ENCODE results near the gene SLC27A6.
"Not testable (repeated sequence)": the region's sequence is repeated elsewhere in the genome, so short reads cannot be mapped to it uniquely, and the experiment has no call there.

SLC27A6 gene, protein sequence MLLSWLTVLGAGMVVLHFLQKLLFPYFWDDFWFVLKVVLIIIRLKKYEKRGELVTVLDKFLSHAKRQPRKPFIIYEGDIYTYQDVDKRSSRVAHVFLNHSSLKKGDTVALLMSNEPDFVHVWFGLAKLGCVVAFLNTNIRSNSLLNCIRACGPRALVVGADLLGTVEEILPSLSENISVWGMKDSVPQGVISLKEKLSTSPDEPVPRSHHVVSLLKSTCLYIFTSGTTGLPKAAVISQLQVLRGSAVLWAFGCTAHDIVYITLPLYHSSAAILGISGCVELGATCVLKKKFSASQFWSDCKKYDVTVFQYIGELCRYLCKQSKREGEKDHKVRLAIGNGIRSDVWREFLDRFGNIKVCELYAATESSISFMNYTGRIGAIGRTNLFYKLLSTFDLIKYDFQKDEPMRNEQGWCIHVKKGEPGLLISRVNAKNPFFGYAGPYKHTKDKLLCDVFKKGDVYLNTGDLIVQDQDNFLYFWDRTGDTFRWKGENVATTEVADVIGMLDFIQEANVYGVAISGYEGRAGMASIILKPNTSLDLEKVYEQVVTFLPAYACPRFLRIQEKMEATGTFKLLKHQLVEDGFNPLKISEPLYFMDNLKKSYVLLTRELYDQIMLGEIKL

DNA sequence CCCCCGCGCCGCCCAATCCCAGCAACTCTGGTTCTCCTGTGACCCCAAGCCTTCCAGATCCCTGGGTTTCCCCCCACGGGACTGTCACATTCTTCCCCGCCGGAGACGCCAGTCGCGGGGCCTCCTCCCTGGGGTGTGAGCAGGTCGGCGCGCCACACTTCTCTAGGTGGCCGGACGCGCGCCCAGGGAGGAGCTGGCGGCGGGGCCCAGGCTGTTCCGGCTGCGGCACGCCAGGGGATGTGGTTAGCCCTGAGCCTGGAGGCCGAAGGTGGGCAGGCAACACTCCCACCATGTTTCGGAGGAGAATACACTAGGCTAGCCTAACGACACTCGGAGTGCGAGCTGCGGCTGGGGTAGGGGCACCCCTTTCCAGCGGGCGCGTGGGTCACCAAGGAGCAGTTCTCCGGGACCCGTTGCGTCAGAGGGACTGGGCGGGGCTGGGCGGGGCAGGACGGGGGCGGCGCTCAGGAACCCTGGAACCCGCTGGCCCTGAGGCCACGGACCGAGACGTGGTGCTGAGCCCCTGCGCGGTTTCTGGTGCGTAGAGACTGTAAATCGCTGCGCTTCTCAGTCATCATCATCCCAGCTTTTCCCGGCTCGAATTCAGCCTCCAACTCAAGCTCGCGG, at the start of gene SLC27A6:
SLC27A6 (plus strand) TSS at position 478 of the 627 bp plus-strand sequence. CDS start 650 bp downstream, outside the sequence.
- no peak for DNase-seq (ENCODE audit: low read depth in 2 of 2)

DNA sequence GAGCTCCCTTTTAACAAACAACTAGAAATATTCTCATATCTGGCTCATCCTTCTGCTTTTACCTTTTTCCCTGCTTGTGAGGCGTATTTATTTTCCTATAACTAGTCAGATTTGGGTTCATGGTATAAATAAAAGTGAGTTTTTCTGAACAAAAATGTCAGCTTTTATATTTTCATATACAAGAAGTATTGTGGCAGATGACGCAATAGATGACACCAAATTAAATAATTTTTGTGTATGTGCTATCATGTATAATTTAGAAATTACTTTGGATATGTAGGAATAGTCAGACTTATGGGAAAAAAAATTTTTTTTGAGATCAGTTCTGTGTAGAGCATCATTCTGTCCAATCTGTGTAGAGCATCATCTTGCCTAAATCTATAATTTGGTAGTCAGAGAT, 45.7 kb upstream of the SLC27A6 start:
- DNase-seq (ENCODE audit: low read depth in 2 of 2), result no peak

DNA sequence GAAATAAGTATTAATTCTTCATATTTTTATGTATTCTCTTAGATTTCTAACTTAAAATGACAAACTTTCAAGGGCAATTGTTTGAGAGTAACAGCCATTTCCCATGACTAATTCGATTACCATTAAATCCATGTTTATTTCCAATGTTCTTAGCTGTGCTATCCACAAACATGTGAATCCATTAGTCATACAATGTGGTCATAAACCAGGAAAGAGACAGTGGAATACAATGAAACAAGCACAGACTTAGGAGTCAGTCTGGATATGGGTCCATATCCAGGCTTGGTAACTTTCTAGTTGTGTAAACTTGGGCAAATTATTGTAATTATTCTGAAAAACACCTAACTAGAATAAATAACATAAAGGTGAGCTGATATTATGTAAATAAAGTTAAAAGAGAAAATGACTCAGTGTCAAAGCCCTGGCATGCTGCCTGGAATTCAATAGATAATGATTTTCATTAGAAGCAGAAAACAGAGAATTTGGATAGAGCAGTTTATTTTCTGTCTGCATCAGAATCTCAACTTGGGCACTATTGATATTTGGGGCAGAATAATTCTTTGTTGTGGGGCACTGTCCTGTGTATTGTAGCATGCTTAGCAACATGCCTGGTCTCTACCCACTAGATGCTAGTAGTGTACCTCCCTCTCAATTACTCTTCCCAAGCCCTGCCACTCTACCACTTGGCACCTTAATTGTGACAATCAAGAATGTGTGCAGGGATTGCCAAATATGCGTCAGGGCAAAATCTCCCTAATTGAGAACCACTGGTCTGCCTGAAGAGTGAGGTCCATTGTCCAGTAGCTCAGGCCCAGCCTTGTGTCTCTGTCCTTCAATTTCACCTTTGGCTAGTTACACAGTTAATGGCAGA, 44.7 kb upstream of the SLC27A6 start:
- DNase-seq (ENCODE audit: low read depth in 2 of 2), result no peak

DNA sequence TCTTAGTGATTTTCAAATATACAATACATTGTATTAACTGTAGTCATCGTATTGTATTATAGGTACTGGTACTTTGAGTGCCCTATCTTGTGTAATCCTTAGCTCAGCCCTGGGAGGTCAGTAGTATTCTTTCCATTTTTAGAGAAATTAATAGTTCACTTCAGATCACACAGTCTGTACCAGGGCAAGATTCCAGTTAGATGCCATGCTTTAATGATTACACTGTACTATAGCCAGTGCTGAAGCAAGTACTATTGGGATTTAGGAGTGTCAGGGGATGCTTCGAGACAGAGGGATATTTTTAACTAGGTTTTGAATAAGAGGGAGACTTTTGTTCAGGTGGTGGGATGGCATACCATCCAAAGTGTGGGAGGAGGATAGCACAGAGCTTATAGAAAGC, 41.0 kb upstream of the SLC27A6 start:
- no peak for DNase-seq (ENCODE audit: low read depth in 2 of 2)

DNA sequence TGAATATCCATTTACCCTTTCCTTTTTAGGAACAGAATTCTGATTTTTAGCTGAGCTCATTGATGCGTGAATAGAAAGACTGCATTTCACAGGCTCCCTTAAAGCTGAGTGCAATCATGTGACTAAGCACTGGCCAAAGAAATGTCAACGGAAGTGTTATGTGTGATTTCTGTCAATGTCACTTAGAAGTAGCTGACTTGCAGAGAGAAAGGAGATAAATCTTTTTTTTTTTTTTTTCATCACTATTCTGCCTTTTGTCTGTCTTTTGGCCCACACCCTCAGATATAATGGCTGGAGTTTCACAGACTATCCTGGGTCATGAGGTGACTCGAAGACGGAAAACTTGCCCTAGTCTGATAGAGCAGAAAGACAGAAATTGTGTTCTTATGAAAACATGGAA, 39.3 kb upstream of the SLC27A6 start:
- no peak for DNase-seq (ENCODE audit: low read depth in 2 of 2)

DNA sequence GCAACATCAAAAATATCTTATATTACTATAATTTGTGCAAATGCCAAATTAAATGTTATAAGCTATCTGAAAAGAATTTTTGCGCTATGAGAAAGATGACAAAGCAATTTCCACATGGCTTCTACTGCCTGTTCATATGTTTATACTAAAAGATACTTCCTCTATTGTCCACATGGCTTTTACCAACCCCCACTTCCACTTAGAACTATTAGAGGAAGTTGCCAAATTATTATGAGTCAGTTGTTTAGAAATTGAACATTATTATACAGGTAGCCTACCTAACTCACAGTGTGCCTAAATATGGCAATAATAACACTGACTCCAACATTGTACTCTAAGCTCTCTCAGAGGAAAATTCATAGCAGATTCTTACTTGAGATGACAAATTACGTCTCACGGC, 37.6 kb upstream of the SLC27A6 start:
- no peak for DNase-seq (ENCODE audit: low read depth in 2 of 2)

DNA sequence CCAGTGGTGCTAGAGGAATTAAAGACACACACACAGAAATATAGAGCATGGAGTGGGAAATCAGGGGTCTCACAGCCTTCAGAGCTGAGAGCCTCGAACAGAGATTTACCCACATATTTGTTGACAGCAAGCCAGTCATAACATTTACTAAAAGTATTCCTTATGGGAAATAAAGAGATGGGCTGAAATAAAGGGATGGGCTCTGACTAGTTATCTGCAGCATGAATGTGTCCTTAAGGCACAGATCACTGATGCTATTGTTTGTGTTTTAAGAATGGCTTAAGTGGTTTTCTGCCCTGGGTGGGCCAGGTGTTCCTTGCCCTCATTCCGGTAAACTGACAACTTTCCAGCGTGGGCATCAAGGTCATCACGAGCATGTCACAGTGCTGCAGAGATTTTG, 33.1 kb upstream of the SLC27A6 start:
- DNase-seq (ENCODE audit: low read depth in 2 of 2), result not testable (repeated sequence)

DNA sequence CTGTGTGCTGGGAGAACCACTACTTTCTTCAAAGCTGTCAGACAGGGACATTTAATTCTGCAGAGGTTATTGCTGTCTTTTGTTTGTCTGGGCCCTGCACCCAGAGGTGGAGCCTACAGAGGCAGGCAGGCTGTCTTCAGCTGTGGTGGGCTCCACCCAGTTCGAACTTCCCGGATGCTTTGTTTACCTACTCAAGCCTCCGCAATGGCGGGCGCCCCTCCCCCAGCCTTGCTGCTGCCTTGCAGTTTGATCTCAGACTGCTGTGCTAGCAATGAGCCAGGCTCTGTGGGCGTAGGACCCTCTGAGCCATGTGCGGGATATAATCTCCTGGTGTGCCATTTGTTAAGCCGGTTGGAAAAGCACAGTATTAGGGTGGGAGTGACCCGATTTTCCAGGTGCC, 22.2 kb upstream of the SLC27A6 start:
- not testable (repeated sequence) for DNase-seq (ENCODE audit: low read depth in 2 of 2)

DNA sequence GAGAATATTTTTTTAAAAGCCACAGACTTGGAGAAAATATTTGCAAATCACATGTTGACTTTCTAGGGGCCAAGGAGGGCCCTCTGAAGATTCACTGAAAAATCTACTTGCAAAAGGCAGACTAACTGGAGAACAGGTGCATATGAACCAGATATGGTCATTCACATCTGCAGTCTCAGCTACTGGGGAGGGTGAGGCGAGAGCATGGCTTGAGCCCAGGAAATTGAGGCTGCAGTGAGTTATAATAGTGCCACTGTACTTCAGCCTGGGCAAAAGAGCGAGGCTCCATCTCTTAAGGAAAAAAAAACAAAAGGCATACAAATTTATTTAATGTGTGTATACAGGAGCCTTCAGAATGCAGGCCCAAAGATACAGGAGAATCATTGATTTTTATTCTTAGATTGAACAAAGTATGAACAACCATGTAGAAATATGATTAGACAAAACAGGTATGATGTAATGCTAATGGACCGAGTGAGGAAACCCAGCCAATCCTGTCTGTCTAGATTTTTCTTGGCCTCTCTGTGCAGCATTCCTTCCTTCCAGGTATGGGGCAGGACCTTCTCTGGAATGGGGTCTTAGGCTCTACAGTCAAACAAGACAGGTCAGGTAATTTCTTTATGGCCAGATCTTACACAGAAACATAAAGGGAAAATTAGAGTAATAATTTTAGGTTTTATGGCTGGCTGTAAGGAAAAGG, 15.3 kb upstream of the SLC27A6 start:
- DNase-seq (ENCODE audit: low read depth in 2 of 2), result no peak

DNA sequence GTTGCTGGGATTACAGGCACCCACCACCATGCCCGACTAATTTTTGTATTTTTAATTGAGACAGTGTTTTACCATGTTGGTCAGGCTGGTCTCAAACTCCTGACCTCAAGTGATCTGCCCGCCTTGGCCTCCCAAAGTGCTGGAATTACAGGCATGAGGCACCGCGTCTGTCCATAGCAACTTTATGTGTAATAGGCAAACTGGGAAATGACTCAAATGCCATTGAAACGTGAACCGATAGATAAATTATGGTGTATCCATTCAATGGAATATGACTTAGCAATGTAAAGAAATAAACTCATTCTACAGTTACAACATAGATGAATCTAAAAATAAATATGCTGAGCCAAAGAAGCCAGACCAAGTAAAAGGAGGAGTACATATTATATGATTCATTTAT, 14.0 kb upstream of the SLC27A6 start:
- DNase-seq (ENCODE audit: low read depth in 2 of 2), result not testable (repeated sequence)

DNA sequence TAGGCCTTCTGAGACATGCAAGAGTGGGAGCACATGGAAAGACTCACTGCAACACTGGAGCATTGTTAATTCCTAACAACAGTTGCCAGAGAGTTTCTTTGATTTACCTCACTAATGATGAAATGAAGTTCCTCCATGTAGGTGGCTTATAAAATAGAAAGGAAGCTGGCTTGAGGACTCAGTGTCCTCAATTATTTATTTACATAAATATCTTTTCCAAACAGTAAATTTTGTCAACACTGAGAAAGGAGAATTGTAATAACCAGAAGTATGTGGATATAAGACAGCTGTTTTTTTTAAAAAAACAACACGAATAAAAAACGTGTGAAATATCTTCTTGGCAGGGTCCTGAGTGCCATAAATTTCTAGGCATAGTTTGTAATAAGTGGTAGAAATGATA, 9.1 kb upstream of the SLC27A6 start:
- no peak for DNase-seq (ENCODE audit: low read depth in 2 of 2)

DNA sequence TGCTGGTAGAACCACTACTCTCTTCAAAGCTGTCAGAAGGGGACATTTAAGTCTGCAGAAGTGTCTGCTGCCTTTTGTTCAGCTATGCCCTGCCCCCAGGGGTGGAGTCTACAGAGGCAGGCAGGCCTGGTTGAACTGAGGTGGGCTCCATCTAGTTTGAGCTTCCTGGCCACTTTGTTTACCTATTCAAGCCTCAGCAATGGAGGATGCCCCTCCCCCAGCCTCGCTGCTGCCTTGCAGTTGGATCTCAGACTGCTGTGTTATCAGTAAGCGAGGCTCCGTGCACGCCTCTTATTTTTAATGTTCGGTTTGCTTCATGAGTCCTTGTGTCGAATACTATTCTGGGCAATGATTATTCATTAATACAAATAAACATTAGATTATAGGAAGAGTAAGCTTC, 3.1 kb upstream of the SLC27A6 start:
- no peak for DNase-seq (ENCODE audit: low read depth in 2 of 2)

DNA sequence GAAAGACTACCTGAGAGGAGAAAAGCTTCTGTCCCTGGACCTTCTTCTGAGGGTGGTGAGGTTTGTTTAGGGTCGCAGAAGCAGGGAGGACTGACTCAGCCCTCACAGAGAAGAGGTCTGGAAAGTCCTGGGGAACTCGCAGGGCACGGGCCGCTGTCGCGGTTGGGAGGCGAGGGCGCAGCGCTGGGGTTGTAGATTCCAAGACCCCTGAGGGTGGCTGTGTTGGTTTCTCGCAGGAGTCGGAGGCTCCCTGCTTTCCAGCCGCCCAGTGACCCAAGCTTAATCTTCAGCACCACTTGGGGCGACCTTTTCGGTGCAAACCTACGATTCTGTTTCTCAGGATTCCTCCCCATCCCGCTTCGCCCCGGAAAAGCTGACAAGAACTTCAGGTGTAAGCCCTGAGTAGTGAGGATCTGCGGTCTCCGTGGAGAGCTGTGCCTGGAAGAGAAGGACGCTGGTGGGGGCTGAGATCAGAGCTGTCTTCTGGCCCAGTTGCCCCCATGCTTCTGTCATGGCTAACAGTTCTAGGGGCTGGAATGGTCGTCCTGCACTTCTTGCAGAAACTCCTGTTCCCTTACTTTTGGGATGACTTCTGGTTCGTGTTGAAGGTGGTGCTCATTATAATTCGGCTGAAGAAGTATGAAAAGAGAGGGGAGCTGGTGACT, 482 bp downstream of the SLC27A6 start:
- no peak for DNase-seq (ENCODE audit: low read depth in 2 of 2)

DNA sequence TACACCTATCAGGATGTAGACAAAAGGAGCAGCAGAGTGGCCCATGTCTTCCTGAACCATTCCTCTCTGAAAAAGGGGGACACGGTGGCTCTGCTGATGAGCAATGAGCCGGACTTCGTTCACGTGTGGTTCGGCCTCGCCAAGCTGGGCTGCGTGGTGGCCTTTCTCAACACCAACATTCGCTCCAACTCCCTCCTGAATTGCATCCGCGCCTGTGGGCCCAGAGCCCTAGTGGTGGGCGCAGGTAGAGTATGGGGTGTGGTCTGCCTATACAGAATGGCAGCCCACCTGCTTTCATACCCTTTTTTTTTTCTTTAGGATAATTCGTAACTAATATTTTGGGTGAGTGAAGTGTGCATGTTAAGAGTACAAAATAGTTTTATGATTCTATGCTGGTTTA, 1.1 kb downstream of the SLC27A6 start:
- no peak for DNase-seq (ENCODE audit: low read depth in 2 of 2)

DNA sequence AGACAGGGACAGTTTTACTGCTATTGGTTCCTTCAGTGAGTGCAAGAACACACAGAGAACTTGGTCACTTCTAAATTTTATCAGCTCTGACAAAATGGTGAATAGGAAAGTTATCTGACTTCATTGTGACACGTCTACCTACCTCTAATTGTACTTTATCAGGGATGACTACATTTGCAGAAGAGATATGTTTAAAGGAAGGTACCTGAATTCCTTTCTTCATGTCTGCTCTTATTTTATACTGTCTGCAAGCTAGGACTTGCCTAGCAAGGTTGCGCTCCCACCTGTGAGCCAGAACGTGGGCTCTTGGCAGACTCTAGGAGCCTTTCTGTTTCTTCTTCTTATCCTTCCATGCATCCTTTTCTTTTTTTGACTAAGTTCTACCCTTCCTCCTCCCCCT, 1.6 kb downstream of the SLC27A6 start:
- DNase-seq (ENCODE audit: low read depth in 2 of 2), result no peak

DNA sequence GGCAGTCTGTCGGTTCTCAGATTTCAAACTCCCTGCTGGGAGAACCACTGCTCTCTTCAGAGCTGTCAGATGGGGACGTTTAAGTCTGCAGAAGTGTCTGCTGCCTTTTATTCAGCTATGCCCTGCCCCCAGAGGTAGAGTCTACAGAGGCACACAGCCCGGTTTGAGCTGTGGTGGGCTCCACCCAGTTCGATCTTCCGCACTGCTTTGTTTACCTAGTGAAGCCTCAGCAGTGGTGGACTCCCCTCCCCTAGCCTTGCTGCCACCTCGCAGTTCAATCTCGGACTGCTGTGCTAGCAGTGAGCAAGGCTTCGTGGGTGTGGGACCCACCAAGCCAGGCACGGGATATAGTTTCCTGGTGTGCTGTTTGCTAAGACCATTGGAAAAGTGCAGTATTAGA, 8.0 kb downstream of the SLC27A6 start:
- no peak for DNase-seq (ENCODE audit: low read depth in 2 of 2)

DNA sequence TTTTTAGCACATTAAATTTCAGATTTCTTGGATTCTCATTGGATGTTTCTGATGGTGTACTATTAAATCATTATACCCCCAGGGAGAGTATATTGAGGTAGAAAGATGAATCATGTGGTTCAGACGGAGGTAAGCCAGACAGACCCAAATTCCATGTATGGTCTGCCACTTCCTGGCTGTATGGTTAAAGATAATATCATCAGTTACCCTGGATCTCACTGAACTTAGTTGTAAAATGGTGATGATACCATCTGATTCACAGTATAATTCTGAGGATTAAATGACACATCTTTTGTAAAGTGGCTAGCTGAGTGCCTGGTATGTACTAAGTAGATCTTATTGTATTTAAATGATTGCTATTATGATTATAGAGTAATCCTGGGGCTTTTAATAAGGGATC, 9.3 kb downstream of the SLC27A6 start:
- DNase-seq (ENCODE audit: low read depth in 2 of 2), result no peak

DNA sequence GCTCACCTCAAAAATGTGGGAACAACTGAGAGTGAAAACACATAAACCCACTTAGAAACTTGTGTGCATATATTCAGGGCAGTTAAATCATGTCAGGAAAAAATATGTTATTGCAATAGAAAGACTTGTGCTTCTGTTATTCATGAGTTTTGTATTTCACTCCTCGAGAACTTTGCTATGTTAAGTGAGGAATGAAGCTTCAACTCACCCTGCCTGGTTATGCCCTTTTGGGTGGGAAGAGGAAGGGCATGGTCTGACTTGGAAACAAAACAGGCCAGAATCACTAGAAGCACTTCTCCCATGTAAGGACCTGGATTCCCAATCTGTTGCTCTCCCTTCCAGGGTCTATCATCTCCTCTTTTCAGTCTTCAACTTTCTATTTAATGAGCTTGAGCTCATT, 14.5 kb downstream of the SLC27A6 start:
- no peak for DNase-seq (ENCODE audit: low read depth in 2 of 2)

DNA sequence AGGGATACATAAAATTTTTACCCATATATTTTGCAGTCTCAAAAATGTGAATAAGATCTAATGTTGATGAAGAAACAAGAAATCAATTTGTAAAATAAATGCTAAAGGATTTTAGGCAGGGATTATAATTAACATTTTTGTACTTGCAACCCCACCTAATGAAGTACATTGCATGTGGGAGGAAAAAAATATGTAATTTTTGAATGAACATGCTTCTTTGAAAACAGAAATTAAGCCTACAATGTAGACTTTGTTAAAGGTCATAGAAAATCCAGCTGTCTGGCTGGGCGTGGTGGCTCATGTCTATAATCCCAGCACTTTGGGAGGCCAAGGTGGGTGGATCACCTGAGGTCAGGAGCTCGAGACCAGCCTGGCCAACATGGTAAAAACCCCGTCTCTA, 15.6 kb downstream of the SLC27A6 start:
- DNase-seq (ENCODE audit: low read depth in 2 of 2), result no peak

DNA sequence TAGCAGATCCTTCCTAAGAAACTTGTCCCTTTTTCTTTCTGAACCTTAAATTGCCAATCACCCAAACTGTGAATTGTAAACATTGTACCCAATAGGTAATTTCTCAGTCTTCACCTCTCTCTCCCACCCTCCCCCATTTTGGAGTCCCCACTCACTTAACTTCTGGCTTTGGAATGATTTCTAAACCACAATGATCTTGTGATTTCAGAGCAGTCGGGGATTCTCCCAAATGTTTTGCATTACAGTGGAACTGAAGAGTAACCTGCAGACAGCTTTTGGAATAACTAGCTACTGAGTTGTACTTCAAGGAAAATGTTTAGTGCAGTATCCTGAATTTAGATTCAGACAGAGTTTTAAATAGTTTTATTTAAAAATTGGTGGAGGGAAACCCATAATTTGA, 19.2 kb downstream of the SLC27A6 start:
- no peak for DNase-seq (ENCODE audit: low read depth in 2 of 2)

DNA sequence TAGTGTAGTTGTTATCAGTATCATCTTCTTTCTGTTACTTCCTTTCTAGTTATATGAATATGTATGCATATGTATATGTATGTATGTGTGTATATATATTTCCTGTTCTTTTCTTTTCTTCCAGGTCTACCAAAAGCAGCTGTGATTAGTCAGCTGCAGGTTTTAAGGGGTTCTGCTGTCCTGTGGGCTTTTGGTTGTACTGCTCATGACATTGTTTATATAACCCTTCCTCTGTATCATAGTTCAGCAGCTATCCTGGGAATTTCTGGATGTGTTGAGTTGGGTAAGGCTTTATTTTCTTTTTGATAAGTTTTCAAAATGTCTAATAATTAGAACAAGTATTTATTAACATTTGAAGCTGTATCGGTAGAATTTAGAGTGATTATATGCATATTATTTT, 23.2 kb downstream of the SLC27A6 start:
- DNase-seq (ENCODE audit: low read depth in 2 of 2), result no peak
